ENCODE measurements around the gene UBQLN2.
A peak's percentile ranks its signal among the peaks of the same experiment; 100 is the strongest.
"Not testable (repeated sequence)": the region's sequence is repeated elsewhere in the genome, so short reads cannot be mapped to it uniquely, and the experiment has no call there.

Gene UBQLN2

GRCh38 chrX:56563231-56564161 is at the start of gene UBQLN2:
Gene UBQLN2, plus strand, starts transcription at chrX:56563627. Its CDS starts 247 bp downstream, at chrX:56563874.
- no peaks in the 10 kb centered on the region for H3K27me3 Mint-ChIP-seq

GRCh38 chrX:56519642-56520041 is 43.8 kb upstream of the UBQLN2 start:
- H3K4me3 Mint-ChIP-seq, result no peak overlapping the region
- no peaks in the 10 kb centered on the region for H3K4me1 Mint-ChIP-seq (ENCODE audit: low read depth)
- H3K27ac Mint-ChIP-seq, result no peak overlapping the region
- H3K36me3 Mint-ChIP-seq, result no peaks in the 10 kb centered on the region
- H3K9me3 Mint-ChIP-seq (ENCODE audit: low read depth), result peaks cover 4% of the 10 kb centered on the region
- H3K27me3 Mint-ChIP-seq, result no peaks in the 10 kb centered on the region

More at GRCh38 chrX:56563231-56564161, at the start of gene UBQLN2:
- H3K27ac Mint-ChIP-seq, result peak within 1 kb of the TSS; percentile 98
- peaks cover 3% of the 10 kb centered on the region for H3K36me3 Mint-ChIP-seq
- H3K9me3 Mint-ChIP-seq (ENCODE audit: low read depth), result no peaks in the 10 kb centered on the region
- H3K4me3 Mint-ChIP-seq, result peak within 1 kb of the TSS; percentile 95
- H3K4me1 Mint-ChIP-seq (ENCODE audit: low read depth), result peaks cover 23% of the 10 kb centered on the region

- not testable (repeated sequence) for H3K9me3 Mint-ChIP-seq (ENCODE audit: low read depth); H3K27me3 Mint-ChIP-seq; H3K4me3 Mint-ChIP-seq; H3K4me1 Mint-ChIP-seq (ENCODE audit: low read depth); H3K27ac Mint-ChIP-seq
- peaks cover 17% of the 10 kb centered on the region for H3K36me3 Mint-ChIP-seq
Measured at GRCh38 chrX:56529482-56530007, 33.9 kb upstream of the UBQLN2 start.

- Mint-ChIP-seq H3K36me3 (peaks cover 17% of the 10 kb centered on the region), H3K4me1 (ENCODE audit: low read depth) (no peaks in the 10 kb centered on the region), H3K27me3 (no peaks in the 10 kb centered on the region), H3K9me3 (ENCODE audit: low read depth) (peaks cover 9% of the 10 kb centered on the region), H3K4me3 (no peak overlapping the region), H3K27ac (no peak overlapping the region)
Measured at GRCh38 chrX:56530011-56530410, 33.4 kb upstream of the UBQLN2 start.

GRCh38 chrX:56550667-56551066 is 12.8 kb upstream of the UBQLN2 start:
- no peak overlapping the region for H3K27ac Mint-ChIP-seq
- H3K27me3 Mint-ChIP-seq, result no peaks in the 10 kb centered on the region
- H3K4me3 Mint-ChIP-seq, result no peak overlapping the region
- H3K9me3 Mint-ChIP-seq (ENCODE audit: low read depth), result no peaks in the 10 kb centered on the region
- H3K36me3 Mint-ChIP-seq, result peaks cover 5% of the 10 kb centered on the region
- H3K4me1 Mint-ChIP-seq (ENCODE audit: low read depth), result no peaks in the 10 kb centered on the region

- H3K4me1 Mint-ChIP-seq (ENCODE audit: low read depth), result no peaks in the 10 kb centered on the region
- H3K36me3 Mint-ChIP-seq, result peaks cover 2% of the 10 kb centered on the region
- H3K4me3 Mint-ChIP-seq, result no peak overlapping the region
- H3K27ac Mint-ChIP-seq, result no peak overlapping the region
- no peaks in the 10 kb centered on the region for H3K27me3 Mint-ChIP-seq
- no peaks in the 10 kb centered on the region for H3K9me3 Mint-ChIP-seq (ENCODE audit: low read depth)
Measured at GRCh38 chrX:56554870-56555269, 8.6 kb upstream of the UBQLN2 start.

GRCh38 chrX:56557376-56557929 is 6.0 kb upstream of the UBQLN2 start:
- Mint-ChIP-seq H3K27ac (no peak overlapping the region), H3K4me3 (no peak overlapping the region), H3K36me3 (peaks cover 2% of the 10 kb centered on the region), H3K9me3 (ENCODE audit: low read depth) (no peaks in the 10 kb centered on the region), H3K27me3 (no peaks in the 10 kb centered on the region), H3K4me1 (ENCODE audit: low read depth) (no peaks in the 10 kb centered on the region)

- Mint-ChIP-seq H3K9me3 (ENCODE audit: low read depth) (no peaks in the 10 kb centered on the region), H3K27ac (peak overlapping the region; percentile 98), H3K4me1 (ENCODE audit: low read depth) (peaks cover 31% of the 10 kb centered on the region), H3K36me3 (peaks cover 3% of the 10 kb centered on the region), H3K27me3 (no peaks in the 10 kb centered on the region), H3K4me3 (peak overlapping the region; percentile 95)
Measured at GRCh38 chrX:56564164-56564885, 898 bp downstream of the UBQLN2 start.

GRCh38 chrX:56564921-56565840 is 1.8 kb downstream of the UBQLN2 start:
- Mint-ChIP-seq H3K9me3 (ENCODE audit: low read depth) (no peaks in the 10 kb centered on the region), H3K27me3 (no peaks in the 10 kb centered on the region), H3K4me3 (peak overlapping the region; percentile 95), H3K27ac (peak overlapping the region; percentile 98), H3K36me3 (peaks cover 3% of the 10 kb centered on the region), H3K4me1 (ENCODE audit: low read depth) (peaks cover 38% of the 10 kb centered on the region)

- peaks cover 5% of the 10 kb centered on the region for H3K36me3 Mint-ChIP-seq
- peak overlapping the region; percentile 64 for H3K27ac Mint-ChIP-seq
- H3K27me3 Mint-ChIP-seq, result no peaks in the 10 kb centered on the region
- no peaks in the 10 kb centered on the region for H3K9me3 Mint-ChIP-seq (ENCODE audit: low read depth)
- H3K4me3 Mint-ChIP-seq, result peak overlapping the region; percentile 8
- H3K4me1 Mint-ChIP-seq (ENCODE audit: low read depth), result peaks cover 63% of the 10 kb centered on the region
Measured at GRCh38 chrX:56569378-56570057, 6.1 kb downstream of the UBQLN2 start.

- no peak overlapping the region for H3K4me3 Mint-ChIP-seq
- H3K9me3 Mint-ChIP-seq (ENCODE audit: low read depth), result peaks cover 3% of the 10 kb centered on the region
- no peaks in the 10 kb centered on the region for H3K27me3 Mint-ChIP-seq
- H3K27ac Mint-ChIP-seq, result no peak overlapping the region
- H3K4me1 Mint-ChIP-seq (ENCODE audit: low read depth), result peaks cover 64% of the 10 kb centered on the region
- H3K36me3 Mint-ChIP-seq, result peaks cover 19% of the 10 kb centered on the region
Measured at GRCh38 chrX:56572975-56573374, 9.5 kb downstream of the UBQLN2 start.

- Mint-ChIP-seq H3K9me3 (ENCODE audit: low read depth) (peaks cover 3% of the 10 kb centered on the region), H3K27ac (no peak overlapping the region), H3K27me3 (no peaks in the 10 kb centered on the region), H3K36me3 (peaks cover 32% of the 10 kb centered on the region), H3K4me3 (no peak overlapping the region), H3K4me1 (ENCODE audit: low read depth) (peaks cover 63% of the 10 kb centered on the region)
Measured at GRCh38 chrX:56574861-56575260, 11.4 kb downstream of the UBQLN2 start.

GRCh38 chrX:56576721-56577120 is 13.3 kb downstream of the UBQLN2 start:
- peaks cover 40% of the 10 kb centered on the region for H3K36me3 Mint-ChIP-seq

More at GRCh38 chrX:56576721-56577120, 13.3 kb downstream of the UBQLN2 start:
- no peak overlapping the region for H3K4me3 Mint-ChIP-seq
- H3K4me1 Mint-ChIP-seq (ENCODE audit: low read depth), result peaks cover 50% of the 10 kb centered on the region
- H3K9me3 Mint-ChIP-seq (ENCODE audit: low read depth), result peaks cover 7% of the 10 kb centered on the region
- H3K27me3 Mint-ChIP-seq, result no peaks in the 10 kb centered on the region
- no peak overlapping the region for H3K27ac Mint-ChIP-seq

Measured in activated naive CD8-positive, alpha-beta T cell (primary cell).